ENCODE measurements around the gene DOCK9. TPM values are rescaled to one million over a fixed set of nuclear protein-coding genes. Genes with fewer than 3 reads are reported as not detected.
A peak's percentile ranks its signal among the peaks of the same experiment; 100 is the strongest.
"Not testable (repeated sequence)": the region's sequence is repeated elsewhere in the genome, so short reads cannot be mapped to it uniquely, and the experiment has no call there.

The DOCK9 gene
- total RNA-seq, 1 donor from 2014 or later = 97.3 TPM

DNA sequence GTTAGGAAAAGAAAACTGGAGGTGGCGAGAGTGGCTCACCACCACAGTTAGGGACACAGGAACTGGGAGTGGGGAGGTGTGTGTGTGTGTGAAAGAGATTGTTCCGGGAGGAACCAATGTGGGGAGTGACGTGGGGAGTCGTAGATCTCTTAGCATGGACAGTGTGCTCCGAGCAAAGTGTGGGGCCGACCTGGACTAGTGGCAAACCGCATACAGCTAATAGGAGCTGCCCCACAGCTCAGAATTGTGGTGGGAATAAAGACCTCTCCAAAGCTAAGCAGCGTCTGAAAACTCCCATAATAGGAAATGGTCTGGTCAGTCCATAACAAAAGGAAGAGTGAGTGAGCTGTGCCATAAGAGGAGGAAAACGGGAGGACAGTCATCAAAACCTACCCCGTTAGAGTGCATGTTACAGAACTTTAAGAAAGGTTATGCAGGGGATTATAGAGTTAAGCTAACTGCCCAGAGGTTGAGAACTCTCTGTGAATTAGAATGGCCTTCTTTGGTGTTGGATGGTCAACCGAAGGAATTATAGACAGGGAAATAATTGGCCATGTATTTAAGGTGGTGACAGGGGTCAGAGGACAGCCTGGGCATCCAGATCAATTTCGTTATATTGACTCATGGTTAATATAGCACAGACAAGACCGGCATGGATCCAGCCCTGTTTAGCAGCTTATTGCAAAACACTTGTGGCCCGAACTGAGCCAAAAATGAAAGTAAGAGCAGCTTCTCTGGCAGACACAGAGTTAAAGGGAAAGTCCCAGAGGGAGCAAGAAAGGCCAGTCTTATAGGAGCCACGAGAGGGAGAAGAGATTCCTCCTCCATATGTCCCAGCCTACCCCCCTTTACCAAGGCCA lies 216.5 kb downstream of the DOCK9 start:
- peak; percentile 87 for ATAC-seq

DNA sequence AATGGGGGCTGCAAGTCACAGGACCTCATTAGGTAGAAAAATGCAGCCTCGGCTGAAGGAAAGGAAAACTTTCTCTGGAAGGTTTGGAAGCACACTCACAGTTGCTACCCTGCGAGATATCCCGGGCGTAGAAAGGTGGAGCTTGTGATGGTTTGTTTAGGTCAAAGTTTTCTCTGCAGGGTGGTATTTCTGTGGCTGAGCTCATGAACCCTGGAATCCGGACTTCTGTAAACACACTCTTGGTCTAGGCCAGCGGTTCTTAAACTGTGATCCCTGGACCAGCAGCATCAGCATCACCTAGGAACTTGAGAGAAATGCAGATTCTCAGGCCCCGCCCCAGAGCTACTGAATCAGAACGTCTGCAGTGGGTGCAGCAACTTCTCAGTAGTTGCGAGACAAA lies 222.1 kb downstream of the DOCK9 start:
- no peak for ATAC-seq

DNA sequence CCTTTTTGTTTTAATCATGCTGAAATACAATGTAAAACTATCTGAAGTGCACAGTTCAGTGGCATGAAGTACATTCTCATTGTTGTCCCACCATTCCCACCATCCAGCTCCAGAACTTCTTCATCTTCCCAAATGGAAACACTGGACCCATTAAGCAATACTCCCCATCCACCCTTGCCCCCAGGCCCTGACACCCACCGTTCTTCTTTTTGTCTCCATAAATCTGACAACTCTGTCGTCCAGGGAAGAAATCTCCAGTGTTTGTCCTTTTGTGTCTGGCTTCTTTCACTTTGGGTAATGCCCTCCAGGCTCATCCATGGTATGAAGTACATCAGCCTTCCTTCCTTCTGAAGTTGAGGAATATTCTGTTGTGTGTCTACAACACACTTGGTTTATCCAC lies 222.7 kb downstream of the DOCK9 start:
- ATAC-seq = no peak

DNA sequence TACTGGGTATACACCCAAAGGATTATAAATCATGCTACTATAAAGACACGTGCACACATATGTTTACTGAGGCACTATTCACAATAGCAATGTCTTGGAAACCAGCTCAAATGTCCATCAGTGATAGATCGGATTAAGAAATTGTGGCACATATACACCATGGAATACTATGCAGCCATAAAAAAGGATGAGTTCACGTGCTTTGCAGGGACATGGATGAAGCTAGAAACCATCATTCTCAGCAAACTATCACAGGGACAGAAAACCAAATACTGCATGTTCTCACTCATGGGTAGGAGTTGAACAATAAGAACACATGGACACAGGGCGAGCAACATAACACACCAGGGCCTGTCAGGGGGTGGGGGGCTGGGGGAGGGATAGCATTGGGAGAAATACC lies 223.4 kb downstream of the DOCK9 start:
- not testable (repeated sequence) for ATAC-seq

DNA sequence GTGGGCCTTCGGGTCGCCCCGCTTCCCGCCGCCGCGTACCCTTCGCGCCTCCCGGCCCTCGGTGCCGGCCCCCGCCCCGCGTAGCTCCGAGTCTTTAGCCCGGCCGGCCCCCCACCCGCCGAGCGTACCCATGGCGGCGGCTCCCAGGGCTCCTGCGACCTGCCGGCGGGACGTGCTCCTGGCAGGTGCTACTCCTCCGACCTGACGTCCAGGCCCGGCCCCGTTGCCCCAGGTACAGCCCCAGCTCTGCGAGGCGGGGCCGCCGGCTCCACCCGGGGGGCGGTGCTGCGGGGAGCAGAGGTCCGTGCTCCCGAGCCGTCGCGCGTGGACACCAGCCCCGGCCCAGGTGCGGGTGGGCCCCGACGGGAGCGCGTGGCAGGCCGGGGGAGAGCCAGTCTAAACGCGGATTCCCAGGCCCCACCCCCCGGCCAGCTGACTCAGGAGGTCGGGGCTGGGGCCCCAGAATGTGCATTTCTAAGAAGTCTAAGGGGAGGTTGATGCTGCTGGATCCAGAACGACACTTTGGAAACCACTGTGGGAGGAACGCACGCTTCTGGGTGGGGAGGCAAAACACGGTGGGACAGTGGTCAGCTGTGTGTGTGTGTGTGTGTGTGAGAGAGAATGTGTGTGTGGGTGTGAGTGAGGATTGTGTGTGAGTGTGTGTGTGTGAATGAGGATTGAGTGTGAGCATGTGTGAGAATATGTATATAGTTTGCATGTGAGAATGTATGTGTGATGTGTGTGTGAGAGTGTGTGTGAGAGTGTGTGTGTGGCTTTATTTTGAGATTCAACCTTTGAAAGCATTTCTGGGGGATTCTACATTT lies 225.2 kb downstream of the DOCK9 start, which contains the start of gene SLC15A1:
Gene SLC15A1 (minus strand): TSS at position 206 of the 824 bp plus-strand sequence. CDS start 74 bp downstream, at position 132.
- ATAC-seq = peak; percentile 51

DNA sequence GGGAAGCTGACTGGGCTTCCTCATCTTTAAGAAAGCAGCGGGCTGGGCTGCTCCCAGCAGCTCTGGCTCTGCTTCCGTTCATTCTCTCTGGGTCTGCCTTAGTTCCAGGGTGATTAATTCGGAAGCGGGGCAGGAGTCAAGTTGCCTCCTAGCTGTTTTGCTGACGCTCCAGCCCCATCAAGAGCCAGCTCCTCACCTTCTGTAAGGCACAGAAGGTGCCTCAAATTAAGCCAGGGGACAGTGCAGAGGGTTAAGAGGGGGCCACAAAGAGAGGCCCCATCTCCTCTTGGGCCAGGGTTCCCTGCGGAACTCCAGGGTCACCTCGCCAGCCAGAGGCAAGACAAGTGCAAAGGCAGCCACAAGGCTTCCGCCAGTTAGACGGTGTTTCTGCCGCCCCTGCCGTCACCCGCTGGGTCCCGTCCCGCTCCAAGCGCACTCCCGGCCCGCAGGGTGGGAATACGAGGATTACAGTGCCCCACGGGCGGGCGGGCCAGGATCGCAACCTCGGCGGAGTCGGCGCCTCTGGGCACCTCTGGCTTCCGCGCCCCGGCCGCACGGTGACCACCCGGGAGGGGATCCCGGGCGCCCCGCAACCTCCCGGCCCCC lies 225.9 kb downstream of the DOCK9 start:
- peak; percentile 42 for ATAC-seq

DNA sequence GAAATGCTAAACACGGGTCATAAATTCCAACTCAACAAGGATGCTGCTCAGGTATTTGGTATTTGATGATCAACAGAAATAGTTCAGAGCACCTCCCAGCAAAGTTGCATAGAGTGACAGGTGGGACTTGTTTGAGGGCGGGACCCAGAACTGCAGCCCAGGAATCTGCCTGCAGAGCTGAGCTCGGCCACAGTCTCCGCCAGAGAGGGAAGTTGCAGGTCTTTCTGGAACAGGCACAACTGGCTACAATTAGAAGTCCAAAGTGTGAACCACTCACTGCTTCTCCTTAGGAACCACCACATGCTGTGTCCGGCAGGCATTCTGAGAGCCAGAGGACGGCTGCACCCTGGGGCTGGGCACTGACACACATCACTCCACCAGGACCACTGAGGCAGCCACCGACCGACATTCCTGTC lies 226.5 kb downstream of the DOCK9 start:
- ATAC-seq = peak; percentile 75

DNA sequence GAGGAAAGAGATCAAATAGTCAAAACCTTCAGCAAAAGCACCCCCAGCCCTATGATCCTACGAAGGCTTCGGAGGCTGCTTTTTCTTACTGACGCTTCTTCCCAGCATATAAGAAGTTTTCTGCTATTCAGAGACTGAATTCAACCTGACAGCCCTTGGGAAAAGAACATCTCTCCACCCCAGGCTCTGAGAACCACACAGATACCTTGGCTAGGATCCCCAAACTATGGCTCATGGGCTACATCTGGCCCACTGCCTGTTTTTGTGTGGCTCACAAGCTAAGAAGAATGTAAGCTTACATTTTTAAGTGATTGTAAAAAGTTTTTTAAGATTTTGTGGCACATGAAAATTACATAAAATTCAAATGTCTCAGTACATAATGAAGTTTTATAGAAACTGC lies 228.4 kb downstream of the DOCK9 start:
- no peak for ATAC-seq

DNA sequence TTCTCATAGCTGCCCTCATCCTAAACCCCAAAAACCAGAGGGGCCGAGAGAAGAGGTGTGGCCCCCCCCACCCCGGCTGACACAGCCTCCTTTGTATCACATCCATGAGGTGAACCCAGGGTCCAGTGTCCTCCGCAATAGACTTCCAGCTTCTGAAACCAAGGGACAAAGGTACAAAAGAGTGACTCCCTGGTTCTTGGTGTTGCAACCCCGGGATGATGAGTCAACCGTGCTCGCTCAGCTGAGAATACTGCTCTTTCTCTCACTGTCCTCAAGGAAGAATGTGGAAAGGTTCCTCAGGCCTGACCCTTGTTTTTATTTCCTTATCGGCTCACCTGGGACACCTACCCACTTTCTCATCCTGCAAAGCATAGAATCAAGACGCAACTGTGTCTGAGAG lies 230.9 kb downstream of the DOCK9 start:
- peak; percentile 73 for ATAC-seq

Other genes with a start within 250 kb of the DOCK9 start
- gene SLC15A1, start 225.4 kb downstream of the DOCK9 start, total RNA-seq = 2.9 TPM
- gene UBAC2, start 222.8 kb upstream of the DOCK9 start, total RNA-seq = 59.4 TPM